Osteoblast (primary cell): ENCODE data around the gene SLC24A1. TPM values are rescaled to one million over a fixed set of nuclear protein-coding genes. Genes with fewer than 3 reads are reported as not detected.

Experiments used
- DNase-seq: peaks from one replicate; pipeline ENCODE4 v3.0.0; 2011; ENCODE audit warnings: low spot score, mixed read lengths; ENCODE audit not compliant: insufficient read length; ENCODE audit errors: missing footprints
- H2AFZ ChIP-seq: 2 replicates; pipeline ENCODE4 v1.6.0; 2011; ENCODE audit warnings: mild to moderate bottlenecking, low read length
- H3K27ac ChIP-seq: 2 replicates; pipeline ENCODE4 v1.5.1; 2011; ENCODE audit warnings: mild to moderate bottlenecking, low read depth, low read length, moderate library complexity
- H3K27me3 ChIP-seq: 2 replicates; pipeline ENCODE4 v1.6.0; 2012; ENCODE audit warnings: mild to moderate bottlenecking, control low read depth, inconsistent platforms, low read length, moderate library complexity; ENCODE audit not compliant: insufficient read depth
- H3K36me3 ChIP-seq: 2 replicates; pipeline ENCODE4 v1.5.1; 2011; ENCODE audit warnings: mild to moderate bottlenecking, low read length, control low read depth, moderate library complexity; ENCODE audit not compliant: insufficient read depth
- H3K4me1 ChIP-seq: 2 replicates; pipeline ENCODE4 v1.5.1; 2011; ENCODE audit warnings: mild to moderate bottlenecking, low read length, control low read depth, moderate library complexity; ENCODE audit not compliant: insufficient read depth
- H3K4me2 ChIP-seq: 2 replicates; pipeline ENCODE4 v1.6.0; 2011; ENCODE audit warnings: mild to moderate bottlenecking, low read length; ENCODE audit not compliant: insufficient read depth
- H3K4me3 ChIP-seq: fragments of 200-600 bp; sonication (generic); 3 replicates; pipeline ENCODE4 v1.5.1; 2012; ENCODE audit warnings: mild to moderate bottlenecking, low read length, inconsistent platforms; ENCODE audit not compliant: insufficient read depth
- H3K79me2 ChIP-seq: 2 replicates; pipeline ENCODE4 v1.6.0; 2012; ENCODE audit warnings: mild to moderate bottlenecking, low read length, control low read depth, inconsistent platforms; ENCODE audit not compliant: insufficient read depth
- H3K9me3 ChIP-seq: 2 replicates; pipeline ENCODE4 v1.5.1; 2011; ENCODE audit warnings: low read depth, low read length, control low read depth
- H4K20me1 ChIP-seq: 2 replicates; pipeline ENCODE4 v1.6.0; 2012; ENCODE audit warnings: mild to moderate bottlenecking, low read length, control low read depth; ENCODE audit not compliant: insufficient read depth
- CTCF ChIP-seq: IDR thresholded peaks from 2 replicates; pipeline ENCODE4 v1.5.1; 2011; ENCODE audit warnings: mild to moderate bottlenecking, low read depth, low read length, moderate library complexity; ENCODE audit errors: extremely low read depth
- total RNA-seq: library from RNA; depleted of rRNA; stranded (reverse); fragments of >200 nt; gene quantifications from 2 replicates; pipeline ENCODE4 v1.2.3, GENCODE V29; 2012

The SLC24A1 gene
- total RNA-seq, 1 donor, result 10.1 TPM

- peaks cover 26% of the 10 kb centered on the region for H3K4me1 ChIP-seq
- H3K27me3 ChIP-seq, result no peaks in the 10 kb centered on the region
- no peak overlapping the region for H3K4me3 ChIP-seq
- H3K36me3 ChIP-seq, result peaks cover 60% of the 10 kb centered on the region
- no peak overlapping the region for H2AFZ ChIP-seq
- no peak for DNase-seq
- TF ChIP-seq CTCF, result no peak
- no peaks in the 10 kb centered on the region for H4K20me1 ChIP-seq
- H3K9me3 ChIP-seq, result no peaks in the 10 kb centered on the region
- no peaks in the 10 kb centered on the region for H3K79me2 ChIP-seq
- H3K4me2 ChIP-seq, result no peak overlapping the region
- H3K27ac ChIP-seq, result peak overlapping the region; percentile 57
These were observed 42.6 kb upstream of the SLC24A1 start for GRCh38 chr15:65578904-65579728.

- Histone ChIP-seq H3K9me3 (no peaks in the 10 kb centered on the region), H2AFZ (no peak overlapping the region), H4K20me1 (no peaks in the 10 kb centered on the region), H3K4me2 (no peak overlapping the region), H3K4me3 (no peak overlapping the region), H3K79me2 (no peaks in the 10 kb centered on the region), H3K27ac (peak overlapping the region; percentile 57), H3K27me3 (no peaks in the 10 kb centered on the region), H3K36me3 (peaks cover 61% of the 10 kb centered on the region), H3K4me1 (peaks cover 26% of the 10 kb centered on the region)
- TF ChIP-seq CTCF, result no peak
- DNase-seq, result no peak
These were observed 42.0 kb upstream of the SLC24A1 start for GRCh38 chr15:65579762-65580161.

- Histone ChIP-seq H3K27me3 (no peaks in the 10 kb centered on the region), H3K4me2 (no peak overlapping the region), H3K36me3 (peaks cover 64% of the 10 kb centered on the region), H4K20me1 (no peaks in the 10 kb centered on the region), H3K27ac (peak overlapping the region; percentile 57), H3K4me3 (no peak overlapping the region), H3K79me2 (no peaks in the 10 kb centered on the region), H2AFZ (no peak overlapping the region), H3K9me3 (no peaks in the 10 kb centered on the region), H3K4me1 (peaks cover 26% of the 10 kb centered on the region)
- peak; percentile 92 for DNase-seq
- no peak for TF ChIP-seq CTCF
These were observed 41.5 kb upstream of the SLC24A1 start for GRCh38 chr15:65580287-65580686.

GRCh38 chr15:65583701-65584100 lies 38.0 kb upstream of the SLC24A1 start:
- Histone ChIP-seq H3K4me2 (no peak overlapping the region), H4K20me1 (no peaks in the 10 kb centered on the region), H3K4me1 (peaks cover 9% of the 10 kb centered on the region), H3K36me3 (peaks cover 66% of the 10 kb centered on the region), H3K27me3 (no peaks in the 10 kb centered on the region), H2AFZ (no peak overlapping the region), H3K4me3 (no peak overlapping the region), H3K79me2 (no peaks in the 10 kb centered on the region), H3K9me3 (no peaks in the 10 kb centered on the region), H3K27ac (no peak overlapping the region)
- no peak for TF ChIP-seq CTCF
- no peak for DNase-seq
